ENCODE results near the gene ATP1A1. TPM values are rescaled to one million over a fixed set of nuclear protein-coding genes. Genes with fewer than 3 reads are reported as not detected.
A peak's percentile ranks its signal among the peaks of the same experiment; 100 is the strongest.

Gene ATP1A1
- 171 and 188 TPM in 2 replicates for polyA plus RNA-seq (2011; rRNA removed)
- polyA plus RNA-seq (2012; cell fraction: cytosol; rRNA removed): 86.8 and 87.2 TPM in 2 replicates
- 122 and 143 TPM in 2 replicates for polyA plus RNA-seq (2012; cell fraction: nucleus; rRNA removed)
- 109 to 124 TPM (median 119 TPM) in 3 replicates for polyA plus RNA-seq (2017; fragmentation: RNase III; extraction: RNeasy Plus Mini Kit Qiagen cat#74134 plus additional on column Dnase treatment)
- 205 and 248 TPM in 2 replicates for polyA minus RNA-seq (2011; rRNA and poly(A)+ RNA removed)

- TF ChIP-seq PHF8 (IDR thresholded peaks at IDR 0.05; ENCODE audit: borderline replicate concordance, low read depth) (peak; percentile 74; the same call in 1 of the 2 replicates), POLR2A (IDR thresholded peaks at IDR 0.05; ENCODE audit: low read length) (peak; percentile 86), USF2 (IDR thresholded peaks at IDR 0.05) (peak; percentile 12; the same call in 1 of the 2 replicates), JUN (IDR thresholded peaks at IDR 0.05) (peak in 1 of 2 experiments; percentile 47; a peak in 1 of 5 replicates), EHF (CRISPR knock-in tag; IDR thresholded peaks at IDR 0.05) (no peak)
- 0% methylated on average over 1 of the region's 78 CpGs for WGBS (ENCODE audit: missing lambda C conversion rate)
- H3K4me1 ChIP-seq: peaks cover 36% of the 10 kb centered on the region
- ChIA-PET POLR2A (interaction anchor here (0.6 kb wide), 1 partner anchor 105 kb away, joined by 4 read pairs; no protein-coding TSS in a partner anchor), CTCF (no interaction called here)
- no peaks in the 10 kb centered on the region for H3K9me3 ChIP-seq
- no peak for FAIRE-seq
- H3K27ac ChIP-seq: peak within 1 kb of the TSS; percentile 93 to 97
- H3K4me2 ChIP-seq: peak within 1 kb of the TSS; percentile 93
- DNase-seq (ENCODE audit: low read depth in 1 of 2, low spot score in 1 of 2): peak; percentile 56 to 85
- H3K4me3 ChIP-seq: peak within 1 kb of the TSS; percentile 99
- peak; percentile 81 to 87 for ATAC-seq
Observed at GRCh38 chr1:116372651-116373430, at the start of gene ATP1A1. Gene ATP1A1, plus strand, starts transcription at chr1:116373244. Its CDS starts 268 bp downstream, at chr1:116373512.

GRCh38 chr1:116323491-116323890 lies 49.6 kb upstream of the ATP1A1 start:
- WGBS (ENCODE audit: missing lambda C conversion rate): 45% methylated on average over 2 of the region's 2 CpGs
- Histone ChIP-seq H3K4me1 (no peaks in the 10 kb centered on the region), H3K27ac (no peak overlapping the region), H3K4me2 (no peak overlapping the region), H3K4me3 (no peak overlapping the region), H3K9me3 (no peaks in the 10 kb centered on the region)
- DNase-seq (ENCODE audit: low read depth in 1 of 2, low spot score in 1 of 2): no peak
- TF ChIP-seq HES2 (IDR thresholded peaks at IDR 0.05): no peak
- TF ChIP-seq CHD2 (IDR thresholded peaks at IDR 0.05; ENCODE audit: low read length, partially characterized antibody): no peak
- no peak for TF ChIP-seq TP53 (CRISPR knock-in tag; IDR thresholded peaks at IDR 0.05)
- TF ChIP-seq RFX5 (IDR thresholded peaks at IDR 0.05): no peak
- TF ChIP-seq USF2 (IDR thresholded peaks at IDR 0.05): no peak
- TF ChIP-seq POLR2AphosphoS2 (conservative IDR thresholded peaks at IDR 0.05; ENCODE audit: low read length): no peak
- no peak for TF ChIP-seq EHMT2 (IDR thresholded peaks at IDR 0.05; ENCODE audit: low read depth)
- no peak for TF ChIP-seq CEBPB (IDR thresholded peaks at IDR 0.05)
- ChIA-PET POLR2A (no interaction called here), CTCF (no interaction called here)
- no peak for ATAC-seq
- FAIRE-seq: no peak

GRCh38 chr1:116324411-116324810 lies 48.6 kb upstream of the ATP1A1 start:
- DNase-seq (ENCODE audit: low read depth in 1 of 2, low spot score in 1 of 2) (no peak), FAIRE-seq (no peak), ATAC-seq (no peak)
- ChIA-PET CTCF (interaction anchor here (0.6 to 1.1 kb wide), 2 partner anchors 115 to 161 kb away, joined by 3 to 4 read pairs; no protein-coding TSS in a partner anchor), POLR2A (no interaction called here)
- 67% methylated on average over 3 of the region's 3 CpGs for WGBS (ENCODE audit: missing lambda C conversion rate)
- H3K9me3 ChIP-seq: no peaks in the 10 kb centered on the region
- H3K4me1 ChIP-seq: no peaks in the 10 kb centered on the region
- no peak overlapping the region for H3K4me2 ChIP-seq
- no peak for TF ChIP-seq CHD2 (IDR thresholded peaks at IDR 0.05; ENCODE audit: low read length, partially characterized antibody)
- no peak for TF ChIP-seq ZC3H11A (IDR thresholded peaks at IDR 0.05)
- no peak for TF ChIP-seq RNF2 (IDR thresholded peaks at IDR 0.05; ENCODE audit: borderline replicate concordance, low read depth)
- no peak for TF ChIP-seq HEYL (CRISPR knock-in tag; IDR thresholded peaks at IDR 0.05)
- TF ChIP-seq JUNB (IDR thresholded peaks at IDR 0.05): no peak
- no peak for TF ChIP-seq HDAC2 (IDR thresholded peaks at IDR 0.05)
- TF ChIP-seq FOXS1 (CRISPR knock-in tag; IDR thresholded peaks at IDR 0.05): no peak
- no peak overlapping the region for H3K27ac ChIP-seq
- no peak overlapping the region for H3K4me3 ChIP-seq

Measured in A549 (cell line).